H9 (cell line): ENCODE results near the gene PPP1R8. TPM values are rescaled to one million over a fixed set of nuclear protein-coding genes. Genes with fewer than 3 reads are reported as not detected.

Experiments used
- DNase-seq: peaks from one replicate; pipeline ENCODE4 v3.0.0-alpha.2; 2017
- H2AFZ ChIP-seq: one replicate; pipeline ENCODE4 v1.6.1; 2013; ENCODE audit warnings: mild to moderate bottlenecking, low read length, control low read depth, moderate library complexity
- H2AK5ac ChIP-seq: 2 replicates; pipeline ENCODE4 v1.6.1; 2013; ENCODE audit warnings: low read length, control low read depth, mixed read lengths; ENCODE audit not compliant: insufficient read length
- H2BK120ac ChIP-seq: one replicate; pipeline ENCODE4 v1.6.1; 2013; ENCODE audit warnings: low read depth, mild to moderate bottlenecking, low read length, control low read depth, inconsistent platforms; ENCODE audit not compliant: poor library complexity, severe bottlenecking
- H2BK12ac ChIP-seq: 2 replicates; pipeline ENCODE4 v1.6.1; 2013; ENCODE audit warnings: low read length, control low read depth, mixed read lengths, low read depth; ENCODE audit not compliant: insufficient read length
- H2BK15ac ChIP-seq: 2 replicates; pipeline ENCODE4 v1.6.1; 2013; ENCODE audit warnings: low read depth, low read length, control low read depth
- H2BK20ac ChIP-seq: one replicate; pipeline ENCODE4 v1.6.1; 2013; ENCODE audit warnings: low read depth, mild to moderate bottlenecking, low read length, control low read depth, inconsistent platforms; ENCODE audit not compliant: poor library complexity, severe bottlenecking
- H2BK5ac ChIP-seq: 2 replicates; pipeline ENCODE4 v1.6.1; 2013; ENCODE audit warnings: low read length, control low read depth, mixed read lengths; ENCODE audit not compliant: insufficient read length
- H3K14ac ChIP-seq: 2 replicates; pipeline ENCODE4 v1.6.1; 2013; ENCODE audit warnings: low read length, control low read depth; ENCODE audit not compliant: insufficient read depth
- H3K18ac ChIP-seq: 2 replicates; pipeline ENCODE4 v1.6.1; 2013; ENCODE audit warnings: low read depth, mild to moderate bottlenecking, mixed read lengths, low read length, control low read depth; ENCODE audit not compliant: insufficient read length
- H3K23ac ChIP-seq: 2 replicates; pipeline ENCODE4 v1.6.1; 2013; ENCODE audit warnings: low read length, control low read depth, mixed read lengths, low read depth; ENCODE audit not compliant: insufficient read length
- H3K23me2 ChIP-seq: 2 replicates; pipeline ENCODE4 v1.6.1; 2013; ENCODE audit warnings: low read depth, mild to moderate bottlenecking, mixed read lengths, low read length, control low read depth; ENCODE audit not compliant: insufficient read length, poor library complexity, severe bottlenecking
- H3K27ac ChIP-seq: 2 replicates; pipeline ENCODE4 v1.5.1; 2013; ENCODE audit warnings: low read length, control low read depth, mixed read lengths, low read depth; ENCODE audit not compliant: insufficient read length
- H3K27me3 ChIP-seq: 2 replicates; pipeline ENCODE4 v1.6.1; 2013; ENCODE audit warnings: low read length, control low read depth, inconsistent platforms; ENCODE audit not compliant: insufficient read depth
- H3K4ac ChIP-seq: 2 replicates; pipeline ENCODE4 v1.6.1; 2013; ENCODE audit warnings: low read depth, mild to moderate bottlenecking, control low read depth, inconsistent platforms, low read length, moderate library complexity
- H3K4me1 ChIP-seq: 2 replicates; pipeline ENCODE4 v1.6.1; 2013; ENCODE audit warnings: low read length, control low read depth, inconsistent platforms; ENCODE audit not compliant: insufficient read depth
- H3K4me2 ChIP-seq: 2 replicates; pipeline ENCODE4 v1.6.1; 2013; ENCODE audit warnings: low read length, control low read depth, mixed read lengths; ENCODE audit not compliant: insufficient read length, insufficient read depth
- H3K56ac ChIP-seq: 2 replicates; pipeline ENCODE4 v1.6.1; 2013; ENCODE audit warnings: low read depth, mild to moderate bottlenecking, mixed read lengths, low read length, control low read depth; ENCODE audit not compliant: insufficient read length
- H3K79me1 ChIP-seq: 2 replicates; pipeline ENCODE4 v1.6.1; 2013; ENCODE audit warnings: low read depth, mild to moderate bottlenecking, moderate library complexity, low read length, control low read depth, inconsistent platforms; ENCODE audit not compliant: insufficient read depth, poor library complexity, severe bottlenecking
- H3K79me2 ChIP-seq: 2 replicates; pipeline ENCODE4 v1.6.1; 2013; ENCODE audit warnings: low read length, control low read depth, inconsistent platforms; ENCODE audit not compliant: insufficient read depth
- H3K9ac ChIP-seq: 2 replicates; pipeline ENCODE4 v1.6.1; 2013; ENCODE audit warnings: low read length, control low read depth, mixed read lengths; ENCODE audit not compliant: insufficient read length; ENCODE audit errors: extremely low read depth
- H3K9me3 ChIP-seq: one replicate; pipeline ENCODE4 v1.6.1; 2013; ENCODE audit warnings: low read depth, low read length, inconsistent platforms; ENCODE audit not compliant: control insufficient read depth
- H3T11ph ChIP-seq: one replicate; pipeline ENCODE4 v1.6.1; 2013; ENCODE audit warnings: mild to moderate bottlenecking, low read length, control low read depth, inconsistent platforms
- H4K20me1 ChIP-seq: one replicate; pipeline ENCODE4 v1.6.1; 2013; ENCODE audit not compliant: control insufficient read depth, insufficient read length, insufficient read depth
- H4K5ac ChIP-seq: 2 replicates; pipeline ENCODE4 v1.6.1; 2013; ENCODE audit warnings: low read depth, mild to moderate bottlenecking, mixed read lengths, low read length, control low read depth; ENCODE audit not compliant: insufficient read length
- H4K8ac ChIP-seq: replicated peaks from 2 replicates; pipeline ENCODE4 v1.6.1; 2013; ENCODE audit warnings: low read length, control low read depth, mixed read lengths, low read depth; ENCODE audit not compliant: insufficient read length
- H4K91ac ChIP-seq: 2 replicates; pipeline ENCODE4 v1.6.1; 2013; ENCODE audit warnings: low read depth, mild to moderate bottlenecking, moderate library complexity, mixed read lengths, low read length, control low read depth; ENCODE audit not compliant: insufficient read length
- H3K27ac Mint-ChIP-seq, 3 experiments: 2 replicates in 2 of 3; 3 replicates in 1 of 3; pipeline ENCODE4 v1.8.0; 2020 to 2021; ENCODE audit warnings: mixed read lengths in 3 of 3, mild to moderate bottlenecking in 1 of 3, moderate library complexity in 1 of 3
- H3K27me3 Mint-ChIP-seq: 2 replicates; pipeline ENCODE4 v1.8.0; 2021; ENCODE audit warnings: low read depth, mild to moderate bottlenecking, moderate library complexity, mixed read lengths
- H3K36me3 Mint-ChIP-seq, 3 experiments: 2 replicates in 2 of 3; 3 replicates in 1 of 3; pipeline ENCODE4 v1.8.0; 2020 to 2021; ENCODE audit warnings: low read depth in 3 of 3, mixed read lengths in 3 of 3; ENCODE audit not compliant: insufficient read depth in 1 of 3
- H3K4me1 Mint-ChIP-seq, 2 experiments: 2 replicates each; pipeline ENCODE4 v1.8.0; 2020; ENCODE audit warnings: mixed read lengths in 2 of 2
- H3K4me3 Mint-ChIP-seq, 2 experiments: 2 replicates in 1 of 2; 3 replicates in 1 of 2; pipeline ENCODE4 v1.8.0; 2020 to 2021; ENCODE audit warnings: mild to moderate bottlenecking in 2 of 2, mixed read lengths in 2 of 2, moderate library complexity in 1 of 2
- H3K9me3 Mint-ChIP-seq, 2 experiments: 2 replicates in 1 of 2; 3 replicates in 1 of 2; pipeline ENCODE4 v1.8.0; 2020; ENCODE audit warnings: mild to moderate bottlenecking in 2 of 2, mixed read lengths in 2 of 2, moderate library complexity in 1 of 2
- WGBS: extraction: QIAGEN DNeasy Blood & Tissue Kit; methylation state at CpG from one replicate; pipeline ENCODE4 v1.1.7; 2013; ENCODE audit warnings: missing lambda C conversion rate, low lambda C conversion rate, mixed read lengths; ENCODE audit not compliant: insufficient read length; ENCODE audit errors: extremely low coverage; 5-methylcytosine and 5-hydroxymethylcytosine counted together
- total RNA-seq: library from RNA; stranded (reverse); gene quantifications from 2 replicates; pipeline ENCODE4 v1.2.1, GENCODE V29; 2021
- TF ChIP-seq, protein P1 (sequence below): fragments of 200-600 bp; sonication (generic); conservative IDR thresholded peaks from 3 replicates; pipeline ENCODE4 v1.8.0; 2021; ENCODE audit warnings: antibody characterized with exemption, mild to moderate bottlenecking

PPP1R8 gene
- total RNA-seq, 1 experiment from 2014 or later: 58.8 TPM

DNA sequence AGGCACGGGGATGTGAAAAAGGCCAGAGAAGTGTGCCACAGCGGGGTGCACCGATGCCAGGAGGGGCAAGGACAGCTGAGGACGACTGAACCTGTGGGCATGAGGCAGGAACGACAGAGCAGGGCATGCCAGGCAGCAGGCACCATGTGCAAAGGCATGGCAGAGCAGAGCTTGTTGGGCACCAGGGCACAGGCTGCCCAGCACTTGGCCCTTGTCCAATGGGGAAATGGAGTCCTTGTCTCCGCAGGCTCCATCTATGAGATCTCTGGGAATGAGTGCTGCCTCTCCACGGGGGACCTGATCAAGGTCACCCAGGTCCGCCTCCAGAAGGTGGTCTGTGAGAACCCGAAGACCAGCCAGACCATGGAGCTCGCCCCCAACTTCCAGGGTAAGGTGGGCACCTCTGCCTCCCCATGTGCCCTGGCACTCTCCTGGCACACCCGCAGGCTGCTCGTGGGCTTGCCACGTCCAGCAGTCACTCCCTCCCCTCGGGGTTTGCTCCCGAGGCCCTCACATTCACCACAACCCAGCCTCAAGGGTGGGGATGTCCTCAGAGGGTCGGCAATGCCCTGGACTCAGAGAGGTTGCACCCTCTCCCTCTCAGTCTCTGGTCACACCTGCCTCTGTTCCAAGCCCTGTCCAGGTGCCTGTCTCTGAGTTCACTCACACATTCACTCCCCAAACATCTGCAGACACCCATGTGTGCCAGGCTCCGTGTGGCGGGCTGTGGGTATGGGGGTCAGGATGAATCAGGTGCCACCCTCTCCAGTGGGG is 45.9 kb downstream of the PPP1R8 start:
- no peak overlapping the region for H4K5ac ChIP-seq
- no peaks in the 10 kb centered on the region; the same call in 1 of the 2 replicates for H3K4me1 ChIP-seq
- no peak overlapping the region for H2BK12ac ChIP-seq
- H3K27me3 Mint-ChIP-seq: no peaks in the 10 kb centered on the region; the same call in 1 of the 2 replicates
- no peak overlapping the region for H2BK120ac ChIP-seq
- no peak overlapping the region for H3K4me3 Mint-ChIP-seq
- no CpG with 5 or more reads among the region's 18 CpGs for WGBS
- peaks cover 0 to 21% (median 15%) of the 10 kb centered on the region in 3 experiments; a peak in 6 of 7 replicates for H3K36me3 Mint-ChIP-seq
- peak overlapping the region; percentile 32 to 62 (median 39); a peak in 3 of 7 replicates for H3K27ac Mint-ChIP-seq
- no peaks in the 10 kb centered on the region; a peak in 1 of 5 replicates for H3K9me3 Mint-ChIP-seq
- H3K4me2 ChIP-seq: no peak overlapping the region
- TF ChIP-seq, protein P1, sequence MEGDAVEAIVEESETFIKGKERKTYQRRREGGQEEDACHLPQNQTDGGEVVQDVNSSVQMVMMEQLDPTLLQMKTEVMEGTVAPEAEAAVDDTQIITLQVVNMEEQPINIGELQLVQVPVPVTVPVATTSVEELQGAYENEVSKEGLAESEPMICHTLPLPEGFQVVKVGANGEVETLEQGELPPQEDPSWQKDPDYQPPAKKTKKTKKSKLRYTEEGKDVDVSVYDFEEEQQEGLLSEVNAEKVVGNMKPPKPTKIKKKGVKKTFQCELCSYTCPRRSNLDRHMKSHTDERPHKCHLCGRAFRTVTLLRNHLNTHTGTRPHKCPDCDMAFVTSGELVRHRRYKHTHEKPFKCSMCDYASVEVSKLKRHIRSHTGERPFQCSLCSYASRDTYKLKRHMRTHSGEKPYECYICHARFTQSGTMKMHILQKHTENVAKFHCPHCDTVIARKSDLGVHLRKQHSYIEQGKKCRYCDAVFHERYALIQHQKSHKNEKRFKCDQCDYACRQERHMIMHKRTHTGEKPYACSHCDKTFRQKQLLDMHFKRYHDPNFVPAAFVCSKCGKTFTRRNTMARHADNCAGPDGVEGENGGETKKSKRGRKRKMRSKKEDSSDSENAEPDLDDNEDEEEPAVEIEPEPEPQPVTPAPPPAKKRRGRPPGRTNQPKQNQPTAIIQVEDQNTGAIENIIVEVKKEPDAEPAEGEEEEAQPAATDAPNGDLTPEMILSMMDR: no peak
- no peak overlapping the region for H2AK5ac ChIP-seq
- H4K8ac ChIP-seq: no peak overlapping the region
- peaks cover 6% of the 10 kb centered on the region for H3K23me2 ChIP-seq
- H3K4ac ChIP-seq: no peak overlapping the region
- H3K79me2 ChIP-seq: no peaks in the 10 kb centered on the region
- H3K79me1 ChIP-seq: no peaks in the 10 kb centered on the region
- H3K56ac ChIP-seq: no peak overlapping the region
- no peaks in the 10 kb centered on the region for H3K9me3 ChIP-seq
- peaks cover 6 to 11% of the 10 kb centered on the region in 2 experiments for H3K4me1 Mint-ChIP-seq
- no peak overlapping the region for H2BK5ac ChIP-seq
- no peak overlapping the region for H2BK15ac ChIP-seq
- no peak overlapping the region for H3K9ac ChIP-seq
- H3K27ac ChIP-seq: no peak overlapping the region
- no peak overlapping the region for H3T11ph ChIP-seq
- H4K20me1 ChIP-seq: peaks cover 2% of the 10 kb centered on the region
- H2AFZ ChIP-seq: no peak overlapping the region
- H3K14ac ChIP-seq: no peak overlapping the region
- H2BK20ac ChIP-seq: no peak overlapping the region
- no peaks in the 10 kb centered on the region for H3K27me3 ChIP-seq
- no peak overlapping the region for H3K23ac ChIP-seq
- DNase-seq: no peak
- no peak overlapping the region for H4K91ac ChIP-seq
- H3K18ac ChIP-seq: no peak overlapping the region
